ENCODE data around the gene MED22. TPM values are rescaled to one million over a fixed set of nuclear protein-coding genes. Genes with fewer than 3 reads are reported as not detected.
"Not testable (repeated sequence)": the region's sequence is repeated elsewhere in the genome, so short reads cannot be mapped to it uniquely, and the experiment has no call there.

Gene MED22
- total RNA-seq, 1 donor from 2014 or later = 39.5 TPM

DNA sequence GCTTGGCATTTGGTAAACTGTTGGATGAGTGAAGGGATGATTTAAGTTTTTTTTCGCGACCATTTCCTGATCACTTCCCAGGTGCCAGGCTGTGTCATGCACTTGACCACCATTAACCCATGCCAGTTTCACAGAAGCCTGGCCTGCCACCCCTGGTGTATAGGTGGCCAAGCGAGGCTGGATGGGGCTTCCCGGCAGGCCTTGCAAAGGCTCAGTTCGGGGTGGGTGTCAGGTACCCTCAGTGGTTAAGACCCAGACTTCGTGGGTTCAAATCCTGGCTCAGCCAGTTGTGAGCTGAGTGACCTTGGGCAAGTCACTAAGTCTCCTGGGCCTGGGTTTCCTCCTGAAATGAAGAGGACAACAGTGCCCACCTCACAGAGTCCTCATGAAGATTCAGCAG is 2.3 kb downstream of the MED22 start:
- intact Hi-C loops (cut with micrococcal nuclease) = no loop called here
- Mint-ChIP-seq H3K27ac (no peak overlapping the region), H3K27me3 (peaks cover 2% of the 10 kb centered on the region), H3K4me3 (no peak overlapping the region), H3K4me1 (peaks cover 36% of the 10 kb centered on the region), H3K36me3 (ENCODE audit: low read depth) (peaks cover 67% of the 10 kb centered on the region), H3K9me3 (no peaks in the 10 kb centered on the region)
- no peak for DNase-seq

DNA sequence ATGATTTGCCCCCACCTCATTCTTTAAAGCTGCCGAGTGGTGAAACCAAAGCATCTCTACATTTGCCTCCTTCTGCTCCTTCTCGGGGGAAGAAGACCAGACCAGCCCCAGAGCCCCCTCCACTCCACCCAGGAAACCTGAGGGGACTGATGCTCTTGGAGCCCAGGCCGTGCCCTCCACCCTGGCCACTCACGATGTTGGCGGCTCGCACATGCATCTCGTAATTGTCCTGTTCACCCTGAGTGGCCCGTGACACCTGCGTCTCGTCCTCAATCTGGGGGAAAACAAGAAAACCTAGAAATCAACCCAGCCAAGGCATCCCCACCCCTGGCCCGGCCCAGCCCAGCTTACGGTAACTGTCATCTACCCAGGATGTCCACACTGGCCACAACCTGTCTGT is 3.0 kb downstream of the MED22 start:
- DNase-seq = no peak
- Mint-ChIP-seq H3K36me3 (ENCODE audit: low read depth) (peaks cover 67% of the 10 kb centered on the region), H3K27ac (no peak overlapping the region), H3K27me3 (peaks cover 2% of the 10 kb centered on the region), H3K4me1 (peaks cover 35% of the 10 kb centered on the region), H3K4me3 (no peak overlapping the region), H3K9me3 (no peaks in the 10 kb centered on the region)
- intact Hi-C loops (cut with micrococcal nuclease) = no loop called here

DNA sequence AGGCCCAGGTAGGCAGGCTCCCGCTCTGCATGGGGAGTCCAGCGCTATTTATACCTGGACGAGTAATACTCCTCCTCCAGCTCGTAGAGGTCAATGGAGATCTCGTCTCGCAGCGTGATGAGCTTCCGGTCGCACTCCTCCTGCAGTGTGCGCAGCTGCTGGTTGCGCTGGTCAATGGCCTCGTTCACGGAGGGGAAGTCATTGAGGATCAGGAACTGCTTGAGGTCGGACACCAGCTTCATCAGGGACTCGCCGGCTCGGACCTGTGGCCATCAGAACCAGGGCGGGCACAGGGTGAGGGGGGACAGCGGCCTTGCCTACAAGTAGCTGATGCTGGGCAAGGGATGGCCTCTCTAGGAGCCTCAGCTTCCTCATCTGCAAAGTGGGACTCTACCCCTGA is 3.9 kb downstream of the MED22 start:
- Mint-ChIP-seq H3K4me1 (peaks cover 26% of the 10 kb centered on the region), H3K4me3 (no peak overlapping the region), H3K36me3 (ENCODE audit: low read depth) (peaks cover 67% of the 10 kb centered on the region), H3K27me3 (peaks cover 2% of the 10 kb centered on the region), H3K9me3 (no peaks in the 10 kb centered on the region), H3K27ac (no peak overlapping the region)
- no peak for DNase-seq
- intact Hi-C loops (cut with micrococcal nuclease) = no loop called here

DNA sequence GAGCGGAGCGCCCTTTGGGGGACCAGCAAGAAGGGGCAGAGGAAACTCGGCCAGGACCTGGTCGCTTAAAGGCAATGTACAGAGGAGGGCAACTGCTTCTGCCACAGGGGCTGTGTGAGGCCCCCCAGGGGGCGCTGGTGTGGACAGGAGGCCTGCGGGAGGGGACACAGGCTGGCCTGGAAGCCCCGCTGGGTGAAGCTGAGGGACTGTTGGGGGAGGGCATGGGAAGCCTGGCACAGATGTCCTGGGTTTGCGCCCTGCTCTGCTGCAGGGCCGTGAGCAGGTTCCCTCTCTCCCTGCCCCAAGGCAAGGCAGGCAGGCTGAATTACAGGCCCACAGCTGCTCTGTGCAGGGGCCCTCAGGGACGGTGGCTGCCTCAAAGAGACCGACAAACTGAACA is 5.4 kb downstream of the MED22 start:
- no peaks in the 10 kb centered on the region for H3K27me3 Mint-ChIP-seq
- intact Hi-C loops (cut with micrococcal nuclease) = no loop called here
- H3K4me3 Mint-ChIP-seq = no peak overlapping the region
- no peaks in the 10 kb centered on the region for H3K9me3 Mint-ChIP-seq
- peak; percentile 62 for DNase-seq
- peaks cover 20% of the 10 kb centered on the region for H3K4me1 Mint-ChIP-seq
- peaks cover 61% of the 10 kb centered on the region for H3K36me3 Mint-ChIP-seq (ENCODE audit: low read depth)
- no peak overlapping the region for H3K27ac Mint-ChIP-seq

DNA sequence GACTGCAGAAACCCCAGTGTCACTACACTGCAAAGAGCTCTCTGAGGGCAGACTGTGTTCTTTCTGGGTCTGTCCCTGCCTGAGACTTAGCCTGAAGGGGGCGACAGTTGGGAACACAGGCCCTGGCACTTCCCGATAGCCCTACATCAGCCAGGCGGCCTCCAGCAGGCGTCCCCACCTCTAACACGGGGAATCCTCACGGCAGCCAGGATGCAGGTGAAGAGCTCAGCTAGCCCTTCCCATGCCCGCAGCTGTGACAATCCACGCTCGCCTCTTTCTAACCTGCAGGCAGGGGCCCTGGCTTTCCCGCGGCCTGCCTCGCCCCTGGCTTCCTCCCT is 5.9 kb downstream of the MED22 start:
- Mint-ChIP-seq H3K4me3 (no peak overlapping the region), H3K36me3 (ENCODE audit: low read depth) (peaks cover 59% of the 10 kb centered on the region), H3K27me3 (no peaks in the 10 kb centered on the region), H3K9me3 (no peaks in the 10 kb centered on the region), H3K27ac (no peak overlapping the region), H3K4me1 (peaks cover 20% of the 10 kb centered on the region)
- intact Hi-C loops (cut with micrococcal nuclease) = no loop called here
- peak; percentile 60 for DNase-seq

DNA sequence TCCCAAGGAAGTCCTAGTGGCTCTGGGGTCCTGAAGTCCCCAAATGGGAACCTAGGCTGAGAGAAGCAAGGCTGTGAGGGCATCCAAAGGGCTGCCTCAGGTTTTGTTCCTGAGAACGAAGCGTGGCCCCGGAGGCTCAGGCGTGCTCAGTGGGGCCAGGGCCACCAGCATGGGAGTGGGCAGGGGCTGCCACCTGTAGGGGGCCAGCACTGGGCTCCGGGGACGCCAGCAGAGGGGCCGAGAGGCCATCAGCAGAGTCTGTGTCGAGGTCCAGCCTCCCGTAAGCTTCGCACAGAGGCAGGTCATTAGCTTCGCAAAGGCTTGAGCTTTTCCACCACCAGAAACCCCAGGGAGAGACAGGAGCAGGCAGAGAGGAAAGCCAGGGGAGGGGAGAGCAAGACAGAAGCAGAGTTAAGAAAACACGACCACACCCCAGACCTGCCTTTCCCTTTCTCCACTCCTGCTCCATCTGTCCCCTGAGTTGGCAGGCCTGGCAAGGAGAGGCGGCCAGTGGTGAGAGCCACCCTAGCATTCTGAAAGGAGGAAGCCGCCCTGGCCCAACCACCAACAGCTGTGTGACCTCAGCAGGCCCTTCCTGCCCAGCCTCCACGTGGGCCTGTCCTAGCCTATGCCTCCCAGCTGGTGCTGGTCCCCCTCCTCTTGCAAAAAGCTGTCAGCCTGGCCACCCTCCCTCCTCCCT is 6.4 kb downstream of the MED22 start:
- no peaks in the 10 kb centered on the region for H3K9me3 Mint-ChIP-seq
- H3K27me3 Mint-ChIP-seq = no peaks in the 10 kb centered on the region
- intact Hi-C loops (cut with micrococcal nuclease) = no loop called here
- no peak for DNase-seq
- no peak overlapping the region for H3K4me3 Mint-ChIP-seq
- H3K36me3 Mint-ChIP-seq (ENCODE audit: low read depth) = peaks cover 56% of the 10 kb centered on the region
- no peak overlapping the region for H3K27ac Mint-ChIP-seq
- peaks cover 15% of the 10 kb centered on the region for H3K4me1 Mint-ChIP-seq

DNA sequence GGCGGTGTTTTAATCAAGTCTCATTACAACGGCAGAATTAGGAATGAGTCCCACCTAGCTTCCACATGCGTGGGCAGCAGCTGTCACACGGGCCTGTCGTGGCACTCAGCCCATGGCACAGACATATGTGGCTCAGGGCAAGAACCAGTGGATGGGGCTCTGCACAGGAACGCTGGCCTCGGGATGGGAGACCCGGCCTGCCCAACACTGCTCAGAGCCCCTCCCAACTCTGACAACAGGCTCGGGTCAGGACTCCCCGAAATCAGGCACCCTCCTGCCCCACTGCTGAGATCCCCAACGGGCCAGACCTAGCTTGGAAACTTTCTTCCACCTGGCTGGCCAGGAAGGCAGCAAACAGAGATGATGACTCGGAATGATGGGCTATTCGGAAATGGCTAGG is 7.0 kb downstream of the MED22 start:
- no peak for DNase-seq
- Mint-ChIP-seq H3K4me3 (no peak overlapping the region), H3K27ac (peak overlapping the region; percentile 53), H3K27me3 (no peaks in the 10 kb centered on the region), H3K9me3 (no peaks in the 10 kb centered on the region), H3K36me3 (ENCODE audit: low read depth) (peaks cover 55% of the 10 kb centered on the region), H3K4me1 (peaks cover 14% of the 10 kb centered on the region)
- intact Hi-C loops (cut with micrococcal nuclease) = no loop called here

DNA sequence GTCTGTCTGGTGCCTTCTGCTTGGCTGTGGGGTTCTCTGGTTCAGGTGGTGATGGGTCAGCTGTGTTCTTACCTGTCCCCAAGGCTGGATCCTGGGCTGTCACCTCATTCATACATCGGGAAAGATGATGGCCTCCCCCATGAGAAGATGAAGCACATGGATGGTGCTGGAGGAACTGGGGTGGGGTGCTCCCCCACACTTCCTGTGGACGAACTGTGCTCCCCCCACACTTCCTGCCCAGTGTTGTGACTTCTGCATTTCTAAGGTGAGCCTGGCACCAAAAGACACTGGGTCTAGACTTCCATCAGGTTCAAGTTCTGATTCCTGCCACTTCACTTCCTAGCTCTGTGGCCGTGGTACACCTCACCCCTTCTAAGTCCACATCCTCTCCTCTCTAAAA is 7.7 kb downstream of the MED22 start:
- Mint-ChIP-seq H3K4me1 (peaks cover 15% of the 10 kb centered on the region), H3K27ac (peak overlapping the region; percentile 53), H3K9me3 (no peaks in the 10 kb centered on the region), H3K27me3 (no peaks in the 10 kb centered on the region), H3K36me3 (ENCODE audit: low read depth) (peaks cover 58% of the 10 kb centered on the region), H3K4me3 (no peak overlapping the region)
- no peak for DNase-seq
- intact Hi-C loops (cut with micrococcal nuclease) = no loop called here

DNA sequence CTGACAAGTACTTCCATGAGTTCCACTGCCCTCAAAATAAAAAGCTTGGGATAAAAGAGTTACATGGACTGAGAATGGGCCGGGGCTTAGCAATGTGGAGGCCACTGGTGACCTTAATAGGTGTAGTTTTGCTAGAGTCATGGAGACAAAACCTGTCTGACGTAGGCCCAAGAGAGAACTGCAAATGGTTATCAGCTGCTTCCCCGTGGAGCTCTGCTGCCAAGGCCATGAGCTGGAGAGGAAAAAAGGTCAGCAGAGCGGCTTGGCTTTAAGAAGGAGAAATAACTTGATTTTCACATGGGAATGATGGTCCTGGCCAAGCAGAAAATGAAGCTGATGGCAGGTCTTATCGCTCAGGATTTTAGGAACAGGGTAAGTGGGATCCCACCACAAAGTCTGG is 8.3 kb downstream of the MED22 start:
- Mint-ChIP-seq H3K4me3 (no peak overlapping the region), H3K9me3 (no peaks in the 10 kb centered on the region), H3K36me3 (ENCODE audit: low read depth) (peaks cover 53% of the 10 kb centered on the region), H3K27ac (peak overlapping the region; percentile 48), H3K4me1 (peaks cover 15% of the 10 kb centered on the region), H3K27me3 (no peaks in the 10 kb centered on the region)
- DNase-seq = no peak
- intact Hi-C loops (cut with micrococcal nuclease) = loop anchor here (5.0 kb wide), 1 partner anchor 363 kb away; no protein-coding TSS in a partner anchor

DNA sequence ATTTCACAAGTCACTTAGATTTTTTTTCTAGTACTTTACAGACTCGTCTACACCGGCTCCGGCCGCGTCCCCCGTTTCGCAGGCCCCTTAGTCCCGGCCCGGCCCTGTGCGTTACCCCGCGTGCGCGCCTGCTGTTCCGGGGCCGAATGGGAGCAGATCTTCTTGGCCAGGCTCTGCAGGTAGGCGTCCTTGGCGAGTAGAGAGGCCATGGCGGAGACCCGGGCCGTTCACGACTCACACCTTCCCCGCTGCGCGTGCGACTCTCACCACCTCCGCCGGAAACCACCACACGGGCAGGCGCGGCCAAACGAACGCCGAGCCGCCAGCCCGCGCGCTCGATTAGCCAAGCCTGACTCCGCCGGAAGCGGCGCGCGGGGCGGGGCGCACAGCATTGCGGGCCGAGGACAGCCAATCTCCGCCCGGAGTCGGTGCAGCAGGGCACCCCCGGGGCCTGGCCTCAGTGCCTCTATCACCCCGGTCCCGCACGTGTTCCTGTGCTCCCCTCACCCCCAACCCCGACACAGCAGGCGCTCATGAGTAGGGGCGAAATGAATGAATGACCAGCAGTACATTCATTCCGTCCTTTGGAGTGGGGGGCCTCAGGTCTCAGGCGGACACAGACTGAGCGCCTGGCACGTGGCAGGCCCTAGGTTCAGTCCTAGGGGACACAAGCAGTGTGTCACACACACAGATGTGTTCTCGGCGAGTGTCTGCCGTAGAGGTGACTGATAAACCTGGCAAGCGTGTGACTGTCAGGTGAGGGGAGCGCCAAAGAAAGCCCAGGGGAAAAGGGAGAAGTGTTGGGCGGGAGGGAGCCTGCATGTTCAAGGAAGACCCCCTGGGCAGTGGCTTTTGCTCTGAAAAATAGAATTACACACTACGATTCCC is 11.8 kb downstream of the MED22 start, which contains the start of gene SURF6:
Gene SURF6 (minus strand): TSS at position 265 of the 888 bp plus-strand sequence. CDS start 56 bp downstream, at position 209.
- DNase-seq = peak; percentile 99
- H3K36me3 Mint-ChIP-seq (ENCODE audit: low read depth) = peaks cover 68% of the 10 kb centered on the region
- no peaks in the 10 kb centered on the region for H3K27me3 Mint-ChIP-seq
- H3K4me3 Mint-ChIP-seq = peak within 1 kb of the TSS; percentile 89
- intact Hi-C loops (cut with micrococcal nuclease) = loop anchor here (1.0 to 5.0 kb wide), 6 partner anchors 12 to 366 kb away; partner anchors contain the start of genes MED22, REXO4, RPL7A and STKLD1
- H3K27ac Mint-ChIP-seq = peak within 1 kb of the TSS; percentile 90
- H3K4me1 Mint-ChIP-seq = peaks cover 18% of the 10 kb centered on the region
- H3K9me3 Mint-ChIP-seq = no peaks in the 10 kb centered on the region

DNA sequence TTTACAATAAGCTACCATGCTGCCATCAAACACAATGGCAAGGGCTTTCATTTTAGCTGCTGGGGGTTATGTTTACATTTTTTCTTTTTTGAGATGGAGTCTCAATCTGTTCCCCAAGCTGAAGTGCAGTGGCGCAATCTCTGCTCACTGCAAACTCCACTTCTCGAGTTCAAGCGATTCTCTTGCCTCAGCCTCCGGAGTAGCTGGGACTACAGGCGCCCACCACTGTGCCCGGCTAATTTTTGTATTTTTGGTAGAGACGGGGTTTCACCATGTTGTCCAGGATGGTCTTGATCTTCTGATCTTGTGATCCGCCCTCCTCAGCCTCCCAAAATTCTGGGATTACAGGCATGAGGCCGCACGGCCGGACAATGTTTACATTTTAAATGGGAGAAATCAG is 13.0 kb downstream of the MED22 start:
- intact Hi-C loops (cut with micrococcal nuclease) = loop anchor here (5.0 kb wide), 1 partner anchor 367 kb away; no protein-coding TSS in a partner anchor
- H3K9me3 Mint-ChIP-seq = not testable (repeated sequence)

DNA sequence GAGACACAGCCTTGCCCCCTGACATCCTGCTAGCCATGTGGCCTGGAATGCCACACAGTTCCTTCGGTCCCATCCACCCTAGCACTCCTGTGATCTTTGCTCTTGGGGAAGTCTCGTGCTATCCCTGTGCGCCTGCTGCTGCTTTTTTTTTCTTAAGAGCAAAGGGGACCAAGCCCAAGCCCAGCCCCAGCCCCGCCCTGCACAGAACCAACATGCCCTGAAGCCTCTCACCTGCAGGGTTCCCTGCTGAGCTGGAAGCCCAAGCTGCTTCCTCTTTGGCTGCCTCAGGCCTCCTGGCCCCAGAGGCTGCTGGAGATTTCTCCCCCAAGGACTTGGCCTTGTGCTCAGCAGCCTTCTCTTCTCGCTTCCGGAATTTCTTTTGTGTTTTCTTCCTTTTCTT is 13.8 kb downstream of the MED22 start:
- intact Hi-C loops (cut with micrococcal nuclease) = no loop called here
- Mint-ChIP-seq H3K4me3 (peak overlapping the region; percentile 89), H3K9me3 (no peaks in the 10 kb centered on the region), H3K27ac (no peak overlapping the region), H3K27me3 (no peaks in the 10 kb centered on the region), H3K36me3 (ENCODE audit: low read depth) (peaks cover 62% of the 10 kb centered on the region), H3K4me1 (peaks cover 14% of the 10 kb centered on the region)
- no peak for DNase-seq

More for the DNA sequence above, 13.0 kb downstream of the MED22 start:
- H3K4me1 Mint-ChIP-seq = peaks cover 12% of the 10 kb centered on the region
- H3K27me3 Mint-ChIP-seq, DNase-seq: not testable (repeated sequence)
- peak overlapping the region; percentile 62 for H3K27ac Mint-ChIP-seq
- H3K36me3 Mint-ChIP-seq (ENCODE audit: low read depth) = peaks cover 66% of the 10 kb centered on the region
- peak overlapping the region; percentile 89 for H3K4me3 Mint-ChIP-seq

DNA sequence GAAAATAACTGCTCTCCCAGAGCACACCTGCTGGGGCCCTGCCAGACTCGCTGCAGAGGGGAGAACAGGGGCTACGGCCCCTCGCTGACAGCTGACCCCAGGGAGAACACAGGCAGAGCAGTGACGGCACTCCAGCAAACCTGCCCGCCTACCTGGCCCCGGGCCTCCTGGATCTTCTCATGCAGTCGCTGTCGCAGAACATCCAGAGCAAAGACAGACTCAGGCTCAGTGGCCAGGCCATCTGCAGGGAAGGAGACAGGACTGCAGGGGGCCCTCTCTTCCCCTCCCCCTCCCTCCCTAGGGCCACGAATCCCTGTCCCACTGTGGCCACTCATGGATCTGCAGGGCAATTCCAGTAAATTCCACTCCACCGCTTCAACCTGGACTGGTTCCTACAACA is 14.4 kb downstream of the MED22 start:
- H3K36me3 Mint-ChIP-seq (ENCODE audit: low read depth) = peaks cover 63% of the 10 kb centered on the region
- H3K27ac Mint-ChIP-seq = peak overlapping the region; percentile 29
- intact Hi-C loops (cut with micrococcal nuclease) = no loop called here
- no peak overlapping the region for H3K4me3 Mint-ChIP-seq
- DNase-seq = no peak
- H3K9me3 Mint-ChIP-seq = no peaks in the 10 kb centered on the region
- no peaks in the 10 kb centered on the region for H3K27me3 Mint-ChIP-seq
- peaks cover 16% of the 10 kb centered on the region for H3K4me1 Mint-ChIP-seq

DNA sequence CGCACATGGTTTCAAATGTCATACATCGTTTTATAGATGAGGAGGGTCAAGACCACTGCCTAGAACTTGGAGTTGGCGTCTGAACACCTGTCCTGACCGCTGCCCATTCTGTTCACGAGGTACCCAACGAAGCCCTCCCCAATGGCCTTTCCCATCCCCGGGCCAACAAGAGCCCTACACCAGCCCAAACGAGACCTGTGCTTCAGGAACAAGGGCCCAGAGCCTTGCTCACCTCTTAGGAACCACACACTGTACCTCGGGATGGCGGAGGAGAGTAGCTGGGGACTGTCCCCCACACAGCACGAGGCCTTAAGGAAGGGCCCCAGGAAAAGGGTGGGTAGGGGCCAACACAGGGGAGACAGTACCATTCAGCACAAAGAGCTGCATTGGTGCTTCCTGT is 14.9 kb downstream of the MED22 start:
- DNase-seq = no peak
- Mint-ChIP-seq H3K9me3 (no peaks in the 10 kb centered on the region), H3K36me3 (ENCODE audit: low read depth) (peaks cover 62% of the 10 kb centered on the region), H3K27me3 (no peaks in the 10 kb centered on the region), H3K4me1 (peaks cover 16% of the 10 kb centered on the region), H3K4me3 (no peak overlapping the region), H3K27ac (no peak overlapping the region)
- intact Hi-C loops (cut with micrococcal nuclease) = no loop called here
